Ovary (tissue), 9 donors: ENCODE data around the gene HK2. TPM values are rescaled to one million over a fixed set of nuclear protein-coding genes. Genes with fewer than 3 reads are reported as not detected.

Experiments used
- DNase-seq, 5 donors: peaks; one replicate each; pipeline ENCODE4 v3.0.0-alpha.2; 2019 to 2020
- H3K27ac ChIP-seq, 2 donors: fragments of 200-600 bp; one replicate each; pipeline versions ENCODE4 v1.5.1 to v1.8.0; 2019 to 2022
- H3K27me3 ChIP-seq: fragments of 200-600 bp; one replicate; pipeline ENCODE4 v1.8.0; 2022
- H3K36me3 ChIP-seq: fragments of 200-600 bp; sonication (generic); one replicate; pipeline ENCODE4 v1.5.1; 2019
- H3K4me1 ChIP-seq: one replicate; pipeline ENCODE4 v1.8.1; 2013; ENCODE audit warnings: mild to moderate bottlenecking, moderate library complexity; ENCODE audit not compliant: insufficient read depth
- H3K4me3 ChIP-seq: fragments of 200-600 bp; sonication (generic); one replicate; pipeline ENCODE4 v1.5.1; 2017
- H3K9me3 ChIP-seq, 2 donors: fragments of 200-600 bp in 1 of 2; sonication (generic) in 1 of 2; one replicate each; pipeline versions ENCODE4 v1.5.1 to v1.8.1; 2013 to 2019; ENCODE audit warnings: mild to moderate bottlenecking in 1 of 2, moderate library complexity in 1 of 2
- EP300 ChIP-seq: sonication (generic); formaldehyde crosslinking; IDR thresholded peaks from one replicate; pipeline ENCODE4 v1.6.1; 2017; ENCODE audit warnings: antibody characterized with exemption
- POLR2A ChIP-seq: fragments of 450-650 bp; IDR thresholded peaks from one replicate; pipeline ENCODE4 v1.6.1; 2017; ENCODE audit warnings: antibody characterized with exemption, mild to moderate bottlenecking, moderate library complexity
- WGBS, 3 donors: extraction: QIAGEN DNeasy Blood & Tissue Kit in 1 of 3; methylation state at CpG; one replicate each; pipeline versions ENCODE4 v1.1.5 to v1.1.7; 2013 to 2017; 5-methylcytosine and 5-hydroxymethylcytosine counted together
- intact Hi-C, 4 donors: fragments of 100-400 bp; cut with DNase I; formaldehyde crosslinking; loops; one replicate each; pipeline versions ENCODE4 v1.11.0 to v1.15.1; 2022 to 2023
- polyA plus RNA-seq, 2 donors: library from polyadenylated mRNA; stranded (reverse); fragments of 200-250 nt in 1 of 2; fragments of 350-450 nt in 1 of 2; fragmentation: Illumina TruSeq in 1 of 2; extraction: RNeasy Lipid Tissue Mini Kit (QIAGEN cat#74804) in 1 of 2; gene quantifications; one replicate each; pipeline ENCODE4 v1.2.3, GENCODE V29; 2013 to 2014
- total RNA-seq, 7 donors: library from RNA; depleted of rRNA in 2 of 7; stranded (reverse); fragments of >200 nt in 2 of 7; fragmentation: NEBNext Ultra II Directional in 3 of 7; extraction: Animal tissue kit (Norgen Biotek cat#: 25700) in 3 of 7; gene quantifications; one replicate each; pipeline versions ENCODE4 v1.1.0 to v1.2.4, GENCODE V29; 2016 to 2023
- TF ChIP-seq, protein P1 (sequence below), 3 donors: fragments of 450-650 bp in 2 of 3; fragments of 200-600 bp in 1 of 3; IDR thresholded peaks; one replicate each; pipeline versions ENCODE4 v1.5.1 to v1.8.0; 2016 to 2022; ENCODE audit warnings: antibody characterized with exemption in 3 of 3, mild to moderate bottlenecking in 1 of 3
- donor health status: DM: no; HTN: no; CAD: no; lungs with moderate emphysema.
- donor health status: DM: no; HTN: no; CAD: no.
- donor health status: Bipolar disorder and iron deficiency.
- donor health status: DM: yes; HTN: yes; CAD: no.
- donor health status: DM: no; HTN: no; CAD: no.
- donor health status: DM: yes; HTN: yes; CAD: no.

HK2 gene
- total and polyA plus RNA-seq, 9 donors, result 11.8 to 46.7 (median 28.9) TPM

- Histone ChIP-seq H3K36me3 (no peaks in the 10 kb centered on the region), H3K4me3 (no peak overlapping the region), H3K9me3 (no peaks in the 10 kb centered on the region), H3K4me1 (no peaks in the 10 kb centered on the region), H3K27ac (no peak overlapping the region), H3K27me3 (no peaks in the 10 kb centered on the region)
- TF ChIP-seq, protein P1, sequence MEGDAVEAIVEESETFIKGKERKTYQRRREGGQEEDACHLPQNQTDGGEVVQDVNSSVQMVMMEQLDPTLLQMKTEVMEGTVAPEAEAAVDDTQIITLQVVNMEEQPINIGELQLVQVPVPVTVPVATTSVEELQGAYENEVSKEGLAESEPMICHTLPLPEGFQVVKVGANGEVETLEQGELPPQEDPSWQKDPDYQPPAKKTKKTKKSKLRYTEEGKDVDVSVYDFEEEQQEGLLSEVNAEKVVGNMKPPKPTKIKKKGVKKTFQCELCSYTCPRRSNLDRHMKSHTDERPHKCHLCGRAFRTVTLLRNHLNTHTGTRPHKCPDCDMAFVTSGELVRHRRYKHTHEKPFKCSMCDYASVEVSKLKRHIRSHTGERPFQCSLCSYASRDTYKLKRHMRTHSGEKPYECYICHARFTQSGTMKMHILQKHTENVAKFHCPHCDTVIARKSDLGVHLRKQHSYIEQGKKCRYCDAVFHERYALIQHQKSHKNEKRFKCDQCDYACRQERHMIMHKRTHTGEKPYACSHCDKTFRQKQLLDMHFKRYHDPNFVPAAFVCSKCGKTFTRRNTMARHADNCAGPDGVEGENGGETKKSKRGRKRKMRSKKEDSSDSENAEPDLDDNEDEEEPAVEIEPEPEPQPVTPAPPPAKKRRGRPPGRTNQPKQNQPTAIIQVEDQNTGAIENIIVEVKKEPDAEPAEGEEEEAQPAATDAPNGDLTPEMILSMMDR (IDR thresholded peaks at IDR 0.05), result no peak
- TF ChIP-seq EP300 (no peak), POLR2A (no peak)
- 87 to 94% (median 91%) methylated on average over 6 of the region's 6 CpGs for whole genome bisulfite sequencing, 3 donors
- intact Hi-C loops, result no loop called here
- no peak for DNase-seq
Observed at GRCh38 chr2:74937221-74937880, 103.4 kb downstream of the HK2 start.

- TF ChIP-seq EP300, result no peak
- TF ChIP-seq POLR2A, result no peak
- H3K9me3 ChIP-seq, result no peaks in the 10 kb centered on the region
- no peak overlapping the region for H3K27ac ChIP-seq
- H3K36me3 ChIP-seq, result no peaks in the 10 kb centered on the region
- intact Hi-C loops, result no loop called here
- no peaks in the 10 kb centered on the region for H3K4me1 ChIP-seq
- H3K27me3 ChIP-seq, result no peaks in the 10 kb centered on the region
- no peak overlapping the region for H3K4me3 ChIP-seq
- 88% methylated on average over 4 of the region's 4 CpGs for WGBS, 3 donors
- DNase-seq, result no peak
Observed at GRCh38 chr2:74938264-74938663, 104.3 kb downstream of the HK2 start.

- Histone ChIP-seq H3K4me3 (no peak overlapping the region), H3K36me3 (no peaks in the 10 kb centered on the region), H3K9me3 (no peaks in the 10 kb centered on the region), H3K27me3 (no peaks in the 10 kb centered on the region), H3K4me1 (no peaks in the 10 kb centered on the region), H3K27ac (no peak overlapping the region)
- 85 to 88% (median 86%) methylated on average over 7 of the region's 7 CpGs for WGBS, 3 donors
- intact Hi-C loops, result no loop called here
- no peak for TF ChIP-seq POLR2A
- TF ChIP-seq, protein P1 (IDR thresholded peaks at IDR 0.05), result no peak
- no peak for TF ChIP-seq EP300
- no peak for DNase-seq
Observed at GRCh38 chr2:74939919-74940812, 106.2 kb downstream of the HK2 start.

- H3K9me3 ChIP-seq, result no peaks in the 10 kb centered on the region
- TF ChIP-seq EP300, result no peak
- TF ChIP-seq, protein P1 (IDR thresholded peaks at IDR 0.05), result no peak
- WGBS, 3 donors, result 89 to 96% (median 91%) methylated on average over 3 of the region's 3 CpGs
- no peaks in the 10 kb centered on the region for H3K4me1 ChIP-seq
- intact Hi-C loops, result no loop called here
- H3K27ac ChIP-seq, result no peak overlapping the region
- no peak overlapping the region for H3K4me3 ChIP-seq
- DNase-seq, result no peak
- H3K27me3 ChIP-seq, result no peaks in the 10 kb centered on the region
- H3K36me3 ChIP-seq, result no peaks in the 10 kb centered on the region
Observed at GRCh38 chr2:74941284-74941683, 107.4 kb downstream of the HK2 start.

GRCh38 chr2:74942263-74942662 is 108.3 kb downstream of the HK2 start:
- 72 to 80% (median 77%) methylated on average over 5 of the region's 5 CpGs for WGBS, 3 donors
- intact Hi-C loops, result no loop called here
- H3K27ac ChIP-seq, result no peak overlapping the region
- no peak for DNase-seq
- H3K36me3 ChIP-seq, result no peaks in the 10 kb centered on the region
- H3K4me3 ChIP-seq, result no peak overlapping the region
- TF ChIP-seq POLR2A, result no peak
- TF ChIP-seq, protein P1 (IDR thresholded peaks at IDR 0.05), result no peak
- TF ChIP-seq EP300, result no peak
- no peaks in the 10 kb centered on the region for H3K27me3 ChIP-seq
- no peaks in the 10 kb centered on the region for H3K9me3 ChIP-seq
- H3K4me1 ChIP-seq, result no peaks in the 10 kb centered on the region
